ENCODE data around the gene KLF3.

DNA sequence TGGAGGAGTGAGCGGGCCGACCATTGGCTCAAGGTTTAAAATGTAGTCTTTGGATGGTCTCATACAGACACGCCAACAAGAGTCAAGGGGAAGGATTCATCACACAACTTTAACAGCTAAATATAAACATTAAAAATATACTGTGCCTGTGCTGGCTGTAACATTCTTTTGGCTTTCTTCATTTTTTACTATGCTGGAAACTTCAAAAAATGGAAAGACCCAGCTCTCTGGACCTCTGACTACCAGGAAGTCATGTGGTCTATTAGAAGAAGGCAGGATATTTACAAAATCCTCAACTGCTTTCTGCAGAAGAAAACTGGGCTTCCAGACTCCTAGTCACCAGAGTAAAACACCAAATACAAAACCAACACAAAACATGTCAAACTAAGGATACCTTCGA, 49.8 kb upstream of the KLF3 start:
- TF ChIP-seq, protein P1, sequence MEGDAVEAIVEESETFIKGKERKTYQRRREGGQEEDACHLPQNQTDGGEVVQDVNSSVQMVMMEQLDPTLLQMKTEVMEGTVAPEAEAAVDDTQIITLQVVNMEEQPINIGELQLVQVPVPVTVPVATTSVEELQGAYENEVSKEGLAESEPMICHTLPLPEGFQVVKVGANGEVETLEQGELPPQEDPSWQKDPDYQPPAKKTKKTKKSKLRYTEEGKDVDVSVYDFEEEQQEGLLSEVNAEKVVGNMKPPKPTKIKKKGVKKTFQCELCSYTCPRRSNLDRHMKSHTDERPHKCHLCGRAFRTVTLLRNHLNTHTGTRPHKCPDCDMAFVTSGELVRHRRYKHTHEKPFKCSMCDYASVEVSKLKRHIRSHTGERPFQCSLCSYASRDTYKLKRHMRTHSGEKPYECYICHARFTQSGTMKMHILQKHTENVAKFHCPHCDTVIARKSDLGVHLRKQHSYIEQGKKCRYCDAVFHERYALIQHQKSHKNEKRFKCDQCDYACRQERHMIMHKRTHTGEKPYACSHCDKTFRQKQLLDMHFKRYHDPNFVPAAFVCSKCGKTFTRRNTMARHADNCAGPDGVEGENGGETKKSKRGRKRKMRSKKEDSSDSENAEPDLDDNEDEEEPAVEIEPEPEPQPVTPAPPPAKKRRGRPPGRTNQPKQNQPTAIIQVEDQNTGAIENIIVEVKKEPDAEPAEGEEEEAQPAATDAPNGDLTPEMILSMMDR (IDR thresholded peaks at IDR 0.05; ENCODE audit: low read length): no peak
- TF ChIP-seq EZH2phosphoT487 (IDR thresholded peaks at IDR 0.05; ENCODE audit: low read length): no peak
